ENCODE measurements around the gene TLX2. TPM values are rescaled to one million over a fixed set of nuclear protein-coding genes. Genes with fewer than 3 reads are reported as not detected.

The TLX2 gene
- total RNA-seq, 2 experiments from 2014 or later: 0.18 to 0.21 TPM

DNA sequence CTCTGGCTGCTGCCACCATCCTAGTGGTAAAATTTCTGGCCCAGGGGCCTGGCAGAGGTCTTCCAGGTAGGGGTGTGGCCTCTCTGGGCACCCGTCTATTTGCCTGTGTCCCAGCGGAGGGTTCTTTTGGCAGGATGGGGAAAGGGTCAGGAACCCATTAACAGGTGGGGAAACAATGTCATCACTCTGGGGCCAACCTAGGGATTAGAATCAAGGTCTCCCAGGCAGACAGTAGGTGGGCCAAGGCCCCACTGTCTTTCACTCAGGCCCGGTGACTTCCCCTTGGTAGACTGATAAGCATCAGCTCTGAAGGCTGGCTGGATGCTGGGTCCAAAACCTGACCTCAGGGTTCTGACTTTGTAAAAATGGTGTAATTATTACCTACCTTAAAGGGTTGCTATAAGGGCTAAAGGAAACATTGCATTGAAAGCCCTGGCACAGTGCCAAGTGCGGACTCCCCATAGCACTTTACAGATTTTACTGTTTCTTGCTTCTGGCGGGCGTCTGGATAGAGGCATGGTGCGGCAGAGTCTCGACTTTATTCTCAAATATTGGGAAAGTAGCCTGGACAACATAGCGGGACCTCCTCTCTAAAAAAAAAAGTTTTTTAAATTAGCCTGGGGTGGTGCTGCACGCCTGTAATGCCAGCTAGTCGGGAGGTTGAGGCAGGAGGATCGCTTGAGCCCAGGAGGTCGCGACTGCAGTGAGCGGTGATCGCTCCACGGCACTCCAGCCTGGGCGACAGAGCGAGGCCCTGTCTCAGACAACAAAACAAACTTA is 17.1 kb upstream of the TLX2 start:
- ChIA-PET POLR2A (interaction anchor here (0.6 kb wide), 2 partner anchors 70 to 79 kb away, joined by 3 read pairs; no protein-coding TSS in a partner anchor), CTCF (interaction anchor here (1.1 to 1.3 kb wide), 2 partner anchors 9 to 15 kb away, joined by 4 to 5 read pairs; partner anchors contain the start of genes CCDC142 and TTC31)
- DNase-seq (no peak), ATAC-seq (no peak)
- intact Hi-C loops (cut with DNase I, micrococcal nuclease): loop anchor here in 1 of 2 experiments (5.0 kb wide), 1 partner anchor 35 kb away; no protein-coding TSS in a partner anchor
- peaks cover 14% of the 10 kb centered on the region for H3K36me3 Mint-ChIP-seq (ENCODE audit: low read depth)
- H3K27me3 Mint-ChIP-seq: peaks cover 39% of the 10 kb centered on the region
- H3K4me3 Mint-ChIP-seq: peak overlapping the region; percentile 77
- H3K4me1 Mint-ChIP-seq: peaks cover 20% of the 10 kb centered on the region
- H3K27ac Mint-ChIP-seq: no peak overlapping the region
- H3K9me3 Mint-ChIP-seq (ENCODE audit: low read depth): no peaks in the 10 kb centered on the region

DNA sequence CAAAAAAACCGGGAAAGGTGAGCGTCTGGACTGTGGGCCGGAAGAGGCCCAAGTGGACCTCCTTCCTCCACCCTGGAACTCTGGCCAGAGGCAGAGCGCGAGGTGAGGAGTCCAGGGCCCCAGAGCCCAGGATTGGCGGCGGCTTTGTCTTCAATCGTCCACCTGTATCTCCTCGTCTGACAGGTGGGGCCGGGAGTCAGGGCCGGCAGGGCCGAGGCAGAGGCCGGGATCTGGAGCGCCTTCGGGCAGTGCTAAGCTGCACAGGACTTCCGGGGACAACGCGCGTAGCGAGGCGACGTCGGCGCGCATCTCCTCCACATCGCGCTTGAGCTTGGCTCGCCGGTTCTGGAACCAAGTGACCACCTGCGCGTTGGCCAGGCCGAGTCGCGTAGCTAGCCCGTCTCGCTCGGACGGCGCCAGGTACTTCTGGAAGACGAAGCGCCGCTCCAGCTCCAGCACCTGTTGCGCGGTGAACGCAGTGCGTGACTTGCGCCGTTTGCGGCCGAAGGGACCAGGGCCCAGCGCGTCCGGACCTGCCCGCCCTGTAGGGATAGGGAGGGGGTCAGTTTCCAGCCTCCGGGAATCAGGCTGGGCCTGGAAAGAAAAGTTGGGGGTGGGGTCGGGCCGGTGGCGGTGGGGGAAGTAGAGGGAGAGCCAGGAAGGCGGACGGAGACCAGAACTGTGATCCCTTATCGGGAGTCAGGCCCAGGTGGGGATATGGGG is 16.3 kb upstream of the TLX2 start:
- ATAC-seq (peak; percentile 31), DNase-seq (peak; percentile 52)
- Mint-ChIP-seq H3K27me3 (peaks cover 45% of the 10 kb centered on the region), H3K36me3 (ENCODE audit: low read depth) (peaks cover 7% of the 10 kb centered on the region), H3K9me3 (ENCODE audit: low read depth) (no peaks in the 10 kb centered on the region), H3K4me3 (peak overlapping the region; percentile 77), H3K27ac (peak overlapping the region; percentile 15), H3K4me1 (peaks cover 24% of the 10 kb centered on the region)
- ChIA-PET CTCF (interaction anchor here (1.3 kb wide), 1 partner anchor 15 kb away, joined by 5 read pairs; the partner anchor contains the start of genes CCDC142 and TTC31), POLR2A (interaction anchor here (0.6 kb wide), 1 partner anchor 69 kb away, joined by 3 read pairs; no protein-coding TSS in a partner anchor)
- intact Hi-C loops (cut with DNase I, micrococcal nuclease): loop anchor here (2.0 to 5.0 kb wide), 2 partner anchors 34 to 57 kb away; partner anchors contain the start of gene DOK1 (in 1 of the 2)

DNA sequence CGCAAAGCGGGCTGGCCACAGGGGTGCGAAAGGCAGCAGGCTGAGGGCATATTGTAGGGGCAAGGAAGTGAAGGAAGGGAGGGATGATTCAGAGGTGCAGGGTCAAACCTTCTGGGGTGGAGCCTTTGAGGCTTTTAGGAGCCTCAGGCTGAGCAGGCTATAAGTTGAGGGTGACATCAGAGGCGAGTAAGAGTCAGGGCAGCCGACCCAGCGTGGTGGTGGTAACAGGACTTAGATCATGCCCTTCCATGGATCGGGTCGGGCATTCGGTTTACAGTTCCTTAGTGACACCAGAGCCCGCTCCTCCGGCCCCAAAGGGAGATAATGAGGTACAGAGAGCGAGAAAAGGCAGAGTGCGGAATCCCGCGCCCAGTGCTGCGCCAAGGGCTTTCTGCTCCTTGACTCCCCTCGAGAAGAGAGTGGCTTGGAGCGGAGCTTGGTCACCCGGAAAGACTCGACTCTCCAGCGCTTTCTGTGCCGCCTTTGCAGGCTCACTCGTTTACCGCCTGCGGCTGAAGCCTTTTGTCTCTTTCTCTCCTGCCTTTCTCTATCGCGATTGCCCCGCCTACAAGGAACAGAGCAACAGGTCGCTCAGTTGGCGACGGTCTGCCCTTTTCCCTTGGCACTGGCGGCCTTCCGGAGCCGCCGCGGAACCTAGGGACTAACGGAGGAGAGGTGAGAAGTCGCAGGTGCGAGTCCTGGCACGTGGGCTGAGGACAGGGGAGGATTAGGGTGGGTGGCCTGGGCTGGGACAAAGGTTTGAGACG is 15.6 kb upstream of the TLX2 start:
- ATAC-seq: peak; percentile 63
- peaks cover 7% of the 10 kb centered on the region for H3K36me3 Mint-ChIP-seq (ENCODE audit: low read depth)
- peak overlapping the region; percentile 15 for H3K27ac Mint-ChIP-seq
- intact Hi-C loops (cut with DNase I, micrococcal nuclease): loop anchor here (1.0 to 5.0 kb wide), 3 partner anchors 16 to 56 kb away; partner anchors contain the start of genes DOK1 (in 1 of the 2) and TLX2 (in 1 of the 2)
- ChIA-PET POLR2A (no interaction called here), CTCF (interaction anchor here (1.3 to 3.6 kb wide), 2 partner anchors 16 kb away, joined by 5 to 17 read pairs; partner anchors contain the start of genes CCDC142 and TTC31)
- H3K4me3 Mint-ChIP-seq: peak overlapping the region; percentile 77
- peak; percentile 49 for DNase-seq
- H3K4me1 Mint-ChIP-seq: peaks cover 31% of the 10 kb centered on the region
- peaks cover 50% of the 10 kb centered on the region for H3K27me3 Mint-ChIP-seq
- H3K9me3 Mint-ChIP-seq (ENCODE audit: low read depth): no peaks in the 10 kb centered on the region

DNA sequence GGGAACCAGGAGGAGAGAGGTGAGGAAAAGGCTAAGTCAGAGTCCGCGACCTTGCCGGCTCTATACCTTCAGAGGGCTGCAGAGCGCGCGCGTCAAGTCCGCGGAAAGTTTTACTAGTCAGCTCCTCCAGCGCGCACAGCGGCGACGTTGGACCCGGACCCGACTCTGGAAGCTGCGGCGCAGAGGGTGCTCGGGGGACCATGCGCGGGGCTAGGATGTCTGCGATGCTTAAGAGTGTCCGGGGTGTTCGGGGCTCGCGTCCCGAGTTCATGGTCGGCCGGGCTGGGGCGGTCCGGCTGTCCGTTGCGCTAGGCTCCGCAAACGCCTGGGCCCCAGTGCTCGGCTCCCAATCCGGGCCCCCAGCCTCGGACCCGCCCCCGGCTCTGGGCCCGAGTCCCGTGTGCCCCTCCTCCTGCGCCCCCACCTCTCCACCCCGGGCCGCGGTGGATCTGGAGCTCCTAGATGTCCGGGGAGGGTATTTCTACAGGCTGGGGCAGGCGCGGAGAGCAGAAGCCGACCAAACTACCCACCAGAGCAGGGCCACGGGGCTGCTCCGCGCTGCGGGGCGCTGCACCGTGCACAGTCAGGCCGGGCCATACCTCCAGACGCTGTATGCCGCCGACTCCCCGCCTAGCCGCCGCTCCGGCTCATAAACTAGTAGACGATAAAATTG is 14.8 kb upstream of the TLX2 start, which contains the start of gene LBX2:
LBX2 (minus strand) TSS at position 337 of the 673 bp plus-strand sequence; CDS start at position 271, 66 bp downstream.
- intact Hi-C loops (cut with DNase I, micrococcal nuclease): loop anchor here (1.0 to 5.0 kb wide), 3 partner anchors 15 to 55 kb away; partner anchors contain the start of genes DOK1 (in 1 of the 2) and TLX2 (in 1 of the 2)
- CTCF ChIA-PET: interaction anchor here (3.6 kb wide), 1 partner anchor 17 kb away, joined by 17 read pairs; the partner anchor contains the start of genes CCDC142 and TTC31
- DNase-seq: peak; percentile 71
- no peaks in the 10 kb centered on the region for H3K9me3 Mint-ChIP-seq (ENCODE audit: low read depth)
- peak; percentile 37 for ATAC-seq
- H3K27ac Mint-ChIP-seq: peak within 1 kb of the TSS; percentile 15
- POLR2A ChIA-PET: no interaction called here
- H3K36me3 Mint-ChIP-seq (ENCODE audit: low read depth): peaks cover 10% of the 10 kb centered on the region
- H3K4me1 Mint-ChIP-seq: peaks cover 37% of the 10 kb centered on the region
- H3K27me3 Mint-ChIP-seq: peaks cover 56% of the 10 kb centered on the region
- peak within 1 kb of the TSS; percentile 77 for H3K4me3 Mint-ChIP-seq

DNA sequence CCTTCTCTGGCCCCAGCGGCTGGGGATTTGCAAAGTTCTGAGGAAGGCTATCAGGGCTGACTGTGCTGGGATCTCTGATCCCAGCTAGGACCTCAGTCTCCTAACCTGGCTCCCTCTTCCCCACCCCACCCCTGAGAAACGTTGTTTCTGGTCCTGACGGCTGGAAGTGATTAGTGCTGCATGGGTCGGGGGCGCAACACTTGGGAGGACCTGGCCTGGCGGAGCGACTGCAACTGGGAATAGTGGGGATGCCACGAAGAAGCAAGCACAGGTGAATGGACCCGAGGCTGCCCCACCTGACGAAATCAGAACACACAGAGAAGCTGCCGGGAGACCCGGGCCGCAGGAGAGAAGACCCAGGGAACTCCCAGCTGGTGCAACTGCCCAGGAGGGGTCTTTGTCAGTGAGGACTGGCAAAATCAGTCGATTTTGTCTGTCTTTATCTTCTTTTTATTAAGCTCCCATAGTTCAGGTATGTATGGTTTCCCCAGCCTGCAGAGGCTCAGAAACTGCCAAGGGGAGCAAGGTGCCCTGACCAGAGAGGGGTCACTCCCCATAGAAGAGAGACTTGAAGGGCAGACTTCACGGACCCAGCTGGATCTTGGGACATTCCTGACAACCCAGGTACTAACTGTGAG is 14.2 kb upstream of the TLX2 start:
- peaks cover 39% of the 10 kb centered on the region for H3K4me1 Mint-ChIP-seq
- H3K27me3 Mint-ChIP-seq: peaks cover 58% of the 10 kb centered on the region
- intact Hi-C loops (cut with DNase I, micrococcal nuclease): loop anchor here (1.0 to 5.0 kb wide), 3 partner anchors 14 to 55 kb away; partner anchors contain the start of genes DOK1 (in 1 of the 2) and TLX2 (in 1 of the 2)
- H3K36me3 Mint-ChIP-seq (ENCODE audit: low read depth): peaks cover 17% of the 10 kb centered on the region
- no peak overlapping the region for H3K4me3 Mint-ChIP-seq
- ATAC-seq: no peak
- no peaks in the 10 kb centered on the region for H3K9me3 Mint-ChIP-seq (ENCODE audit: low read depth)
- CTCF ChIA-PET: interaction anchor here (0.6 to 3.6 kb wide), 5 partner anchors 10 to 24 kb away, joined by 3 to 17 read pairs (median 5); partner anchors contain the start of genes CCDC142 and TTC31
- POLR2A ChIA-PET: no interaction called here
- DNase-seq: no peak
- no peak overlapping the region for H3K27ac Mint-ChIP-seq

DNA sequence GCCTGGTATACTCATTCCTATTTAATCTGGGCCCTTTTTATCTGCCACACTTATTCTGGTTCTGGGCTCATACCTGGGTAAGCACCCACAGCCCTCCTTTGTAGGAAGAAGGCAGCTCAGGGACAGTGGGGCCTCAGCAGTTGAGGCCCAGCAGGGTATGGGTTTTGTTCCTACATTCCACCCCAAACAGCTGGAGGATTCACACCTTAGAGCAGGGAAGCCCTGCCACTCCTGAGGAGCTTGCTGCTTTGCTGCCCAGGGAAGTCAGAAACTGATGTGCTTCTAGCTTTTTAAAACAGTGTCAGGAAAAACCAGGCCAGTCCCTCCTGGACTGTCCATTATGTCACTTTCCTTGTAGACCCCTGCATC is 13.7 kb upstream of the TLX2 start:
- CTCF ChIA-PET: interaction anchor here (0.5 to 3.6 kb wide), 6 partner anchors 10 to 236 kb away, joined by 3 to 17 read pairs (median 4); partner anchors contain the start of genes CCDC142 and TTC31
- ATAC-seq: no peak

DNA sequence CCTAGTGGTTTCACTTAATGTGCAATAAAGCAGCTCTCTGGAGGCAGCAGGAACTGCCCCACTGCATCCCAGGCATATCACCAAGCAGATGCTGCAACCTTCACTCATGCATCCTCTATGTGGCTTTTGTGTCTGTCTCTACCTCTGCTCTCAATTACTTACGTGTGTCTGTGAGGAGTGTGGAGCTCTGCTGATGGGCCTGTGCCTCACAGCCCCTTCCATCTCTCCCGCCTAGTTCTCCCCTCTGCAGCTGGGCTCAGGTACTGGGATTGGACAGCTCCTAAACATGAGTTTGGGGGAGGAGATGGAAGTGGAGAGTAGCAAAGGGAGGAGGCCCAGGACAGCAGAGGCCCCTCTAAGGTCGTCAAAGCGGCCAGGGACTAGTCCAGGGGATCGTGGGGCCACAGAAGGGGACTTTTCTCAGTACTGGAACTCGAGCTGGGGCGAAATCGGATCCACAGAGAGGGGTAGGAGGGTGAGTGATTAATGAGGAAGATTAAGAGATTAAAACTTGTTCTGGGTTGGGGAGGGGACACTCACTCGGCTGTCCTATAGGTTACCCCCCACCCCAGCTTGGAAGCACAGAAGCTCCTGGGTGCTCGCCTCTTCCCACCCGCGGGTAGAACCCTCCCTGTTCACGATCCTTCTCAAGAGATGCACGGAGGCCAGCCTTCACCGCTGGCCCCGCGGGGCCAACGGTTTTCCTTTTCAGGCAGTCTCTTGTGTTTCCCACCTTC is 12.7 kb upstream of the TLX2 start:
- peaks cover 60% of the 10 kb centered on the region for H3K27me3 Mint-ChIP-seq
- H3K9me3 Mint-ChIP-seq (ENCODE audit: low read depth): no peaks in the 10 kb centered on the region
- peaks cover 28% of the 10 kb centered on the region for H3K36me3 Mint-ChIP-seq (ENCODE audit: low read depth)
- CTCF ChIA-PET: interaction anchor here (1.0 to 3.6 kb wide), 3 partner anchors 9 to 19 kb away, joined by 3 to 17 read pairs (median 5); partner anchors contain the start of genes CCDC142 and TTC31
- no peak overlapping the region for H3K27ac Mint-ChIP-seq
- DNase-seq (no peak), ATAC-seq (no peak)
- H3K4me3 Mint-ChIP-seq: peak overlapping the region; percentile 63
- POLR2A ChIA-PET: interaction anchor here (1.3 kb wide), 1 partner anchor 28 kb away, joined by 4 read pairs; the partner anchor contains the start of gene HTRA2
- H3K4me1 Mint-ChIP-seq: peaks cover 45% of the 10 kb centered on the region
- intact Hi-C loops (cut with DNase I, micrococcal nuclease): no loop called here

More for the DNA sequence above, 13.7 kb upstream of the TLX2 start:
- peaks cover 40% of the 10 kb centered on the region for H3K4me1 Mint-ChIP-seq
- peaks cover 22% of the 10 kb centered on the region for H3K36me3 Mint-ChIP-seq (ENCODE audit: low read depth)
- no peak overlapping the region for H3K27ac Mint-ChIP-seq
- H3K4me3 Mint-ChIP-seq: no peak overlapping the region
- DNase-seq: no peak
- H3K9me3 Mint-ChIP-seq (ENCODE audit: low read depth): no peaks in the 10 kb centered on the region
- intact Hi-C loops (cut with DNase I, micrococcal nuclease): no loop called here
- POLR2A ChIA-PET: interaction anchor here (1.3 kb wide), 1 partner anchor 29 kb away, joined by 4 read pairs; the partner anchor contains the start of gene HTRA2
- peaks cover 60% of the 10 kb centered on the region for H3K27me3 Mint-ChIP-seq

DNA sequence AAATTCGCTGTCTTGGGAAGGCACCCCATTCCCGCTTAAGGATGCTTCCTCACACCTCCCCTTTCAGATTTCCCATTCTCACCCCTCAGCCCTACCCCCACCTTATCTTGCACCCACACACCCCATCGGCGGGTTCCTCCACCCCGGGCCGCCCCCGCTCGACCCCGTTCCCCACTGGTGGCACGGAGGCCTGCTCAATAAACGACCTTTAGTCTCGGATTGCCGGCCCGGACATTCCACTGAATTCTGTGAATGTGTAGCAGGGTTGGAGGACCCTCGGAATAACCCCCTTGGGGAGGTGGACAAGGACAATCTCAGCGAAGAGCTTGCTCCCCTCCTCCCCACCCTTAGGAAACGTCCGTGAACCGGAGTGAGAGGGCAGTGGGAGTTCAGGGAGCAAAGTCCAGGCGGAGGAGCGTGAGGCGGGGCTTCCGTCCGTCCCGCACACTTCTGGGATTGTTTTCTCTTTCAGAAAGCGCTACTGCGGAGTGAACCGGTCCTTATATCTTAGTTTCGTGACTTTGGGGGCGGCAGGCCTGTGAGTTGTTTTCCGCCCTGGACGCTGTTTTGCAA is 12.0 kb upstream of the TLX2 start:
- H3K36me3 Mint-ChIP-seq (ENCODE audit: low read depth): peaks cover 34% of the 10 kb centered on the region
- POLR2A ChIA-PET: no interaction called here
- H3K4me3 Mint-ChIP-seq: peak overlapping the region; percentile 63
- H3K4me1 Mint-ChIP-seq: peaks cover 50% of the 10 kb centered on the region
- no peak overlapping the region for H3K27ac Mint-ChIP-seq
- no peak for DNase-seq
- H3K9me3 Mint-ChIP-seq (ENCODE audit: low read depth): no peaks in the 10 kb centered on the region
- ATAC-seq: no peak
- CTCF ChIA-PET: interaction anchor here (1.0 to 3.6 kb wide), 2 partner anchors 8 to 20 kb away, joined by 3 to 17 read pairs; partner anchors contain the start of genes CCDC142 and TTC31
- peaks cover 60% of the 10 kb centered on the region for H3K27me3 Mint-ChIP-seq
- intact Hi-C loops (cut with DNase I, micrococcal nuclease): no loop called here

Data from activated CD4-positive, alpha-beta T cell treated with anti-CD3 and anti-CD28 coated beads for 36 hours (primary cell).